OCI-LY3 (cell line): ENCODE results near the gene CLTC.

Source experiments
- H2AFZ ChIP-seq: fragments of 200-600, 300-600 bp; shearing (Covaris generic); 2 replicates; pipeline ENCODE4 v1.6.0; 2014; ENCODE audit warnings: antibody characterized with exemption, low read depth, low read length
- H3K27ac ChIP-seq: fragments of 200-600, 300-600 bp; sonication (generic); 2 replicates; pipeline ENCODE4 v1.5.1; 2014; ENCODE audit warnings: mild to moderate bottlenecking, low read length, moderate library complexity, mixed read lengths
- H3K27me3 ChIP-seq: fragments of 200-600, 300-600 bp; sonication (generic); 2 replicates; pipeline ENCODE4 v1.6.1; 2014; ENCODE audit warnings: low read depth, low read length, mixed read lengths
- H3K36me3 ChIP-seq: fragments of 200-600, 300-600 bp; sonication (generic); replicated peaks from 2 replicates; pipeline ENCODE3; 2014; ENCODE audit warnings: low read depth, low read length, mixed read lengths
- H3K4me1 ChIP-seq: fragments of 300-600, 200-600 bp; sonication (generic); 2 replicates; pipeline ENCODE4 v1.6.1; 2014; ENCODE audit warnings: low read length, mixed read lengths
- H3K4me2 ChIP-seq: fragments of 200-600, 300-600 bp; sonication (generic); 2 replicates; pipeline ENCODE4 v1.6.1; 2014; ENCODE audit warnings: low read length, mixed read lengths
- H3K4me3 ChIP-seq: fragments of 300-600, 200-600 bp; sonication (generic); 2 replicates; pipeline ENCODE4 v1.5.1; 2014; ENCODE audit warnings: antibody characterized with exemption, mild to moderate bottlenecking, low read length, moderate library complexity
- H3K79me2 ChIP-seq: fragments of 300-600, 200-600 bp; shearing (Covaris generic); 2 replicates; pipeline ENCODE4 v1.6.1; 2014; ENCODE audit warnings: mild to moderate bottlenecking, low read length, mixed read lengths
- H3K9ac ChIP-seq: fragments of 300-600, 200-600 bp; shearing (Covaris generic); 2 replicates; pipeline ENCODE4 v1.6.0; 2014; ENCODE audit warnings: mild to moderate bottlenecking, low read length, moderate library complexity
- H3K9me3 ChIP-seq: fragments of 200-600, 300-600 bp; shearing (Covaris generic); 2 replicates; pipeline ENCODE4 v1.6.1; 2014; ENCODE audit warnings: low read length, mixed read lengths; ENCODE audit not compliant: insufficient read depth
- H4K20me1 ChIP-seq: fragments of 200-600, 300-600 bp; sonication (generic); 2 replicates; pipeline ENCODE4 v1.6.1; 2016; ENCODE audit warnings: low read length, mixed read lengths; ENCODE audit not compliant: insufficient read depth
- EZH2phosphoT487 ChIP-seq: fragments of 200-600 bp; shearing (Covaris generic); IDR thresholded peaks from 2 replicates; pipeline ENCODE4 v1.6.1; 2018; ENCODE audit warnings: antibody characterized with exemption, mixed run types, low read depth
- TF ChIP-seq, protein P1 (sequence below): fragments of 200-600, 300-600 bp; sonication (generic); IDR thresholded peaks from 2 replicates; pipeline ENCODE4 v1.5.1; 2014; ENCODE audit warnings: antibody characterized with exemption, low read length, low read depth

CLTC gene

DNA sequence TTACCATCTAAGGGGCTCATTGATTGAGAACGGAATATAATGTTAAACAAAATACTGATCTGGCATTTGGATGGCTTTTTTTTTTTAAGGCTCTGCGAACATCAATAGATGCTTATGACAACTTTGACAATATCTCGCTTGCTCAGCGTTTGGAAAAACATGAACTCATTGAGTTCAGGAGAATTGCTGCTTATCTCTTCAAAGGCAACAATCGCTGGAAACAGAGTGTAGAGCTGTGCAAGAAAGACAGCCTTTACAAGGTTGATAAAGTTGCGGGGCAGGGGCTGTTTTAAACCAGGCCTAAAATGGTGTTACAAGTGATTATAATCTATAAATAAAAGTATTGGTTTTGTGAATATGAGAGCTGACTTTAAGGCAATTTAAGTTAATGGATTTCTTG is 65.3 kb downstream of the CLTC start:
- Histone ChIP-seq H3K4me3 (no peak overlapping the region), H3K79me2 (peaks cover 28% of the 10 kb centered on the region), H3K27ac (no peak overlapping the region), H2AFZ (no peak overlapping the region), H3K9me3 (no peaks in the 10 kb centered on the region), H3K36me3 (peaks cover 86% of the 10 kb centered on the region), H3K4me1 (peaks cover 11% of the 10 kb centered on the region), H4K20me1 (peaks cover 17% of the 10 kb centered on the region; the same call in 1 of the 2 replicates), H3K4me2 (no peak overlapping the region), H3K9ac (no peak overlapping the region), H3K27me3 (no peaks in the 10 kb centered on the region)
- no peak for TF ChIP-seq EZH2phosphoT487
- TF ChIP-seq, protein P1, sequence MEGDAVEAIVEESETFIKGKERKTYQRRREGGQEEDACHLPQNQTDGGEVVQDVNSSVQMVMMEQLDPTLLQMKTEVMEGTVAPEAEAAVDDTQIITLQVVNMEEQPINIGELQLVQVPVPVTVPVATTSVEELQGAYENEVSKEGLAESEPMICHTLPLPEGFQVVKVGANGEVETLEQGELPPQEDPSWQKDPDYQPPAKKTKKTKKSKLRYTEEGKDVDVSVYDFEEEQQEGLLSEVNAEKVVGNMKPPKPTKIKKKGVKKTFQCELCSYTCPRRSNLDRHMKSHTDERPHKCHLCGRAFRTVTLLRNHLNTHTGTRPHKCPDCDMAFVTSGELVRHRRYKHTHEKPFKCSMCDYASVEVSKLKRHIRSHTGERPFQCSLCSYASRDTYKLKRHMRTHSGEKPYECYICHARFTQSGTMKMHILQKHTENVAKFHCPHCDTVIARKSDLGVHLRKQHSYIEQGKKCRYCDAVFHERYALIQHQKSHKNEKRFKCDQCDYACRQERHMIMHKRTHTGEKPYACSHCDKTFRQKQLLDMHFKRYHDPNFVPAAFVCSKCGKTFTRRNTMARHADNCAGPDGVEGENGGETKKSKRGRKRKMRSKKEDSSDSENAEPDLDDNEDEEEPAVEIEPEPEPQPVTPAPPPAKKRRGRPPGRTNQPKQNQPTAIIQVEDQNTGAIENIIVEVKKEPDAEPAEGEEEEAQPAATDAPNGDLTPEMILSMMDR: no peak

DNA sequence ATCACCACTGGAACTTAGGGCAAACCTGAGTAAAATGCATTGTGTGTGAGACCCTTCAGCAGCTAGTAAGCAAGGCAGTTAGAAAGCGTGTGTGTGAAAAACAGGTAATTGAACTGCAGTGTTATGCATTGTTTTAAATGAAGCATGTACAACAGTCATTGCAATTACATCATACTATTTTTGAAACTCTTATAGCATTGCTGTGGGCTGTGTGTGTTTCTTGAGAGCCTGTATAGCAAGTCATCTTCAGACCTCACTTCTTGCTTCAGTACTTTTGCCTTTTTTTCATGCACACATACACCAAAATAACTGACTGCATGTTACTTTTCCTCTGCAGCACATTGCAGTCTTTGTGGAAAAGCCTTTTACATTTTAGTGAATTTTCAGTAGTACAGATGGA is 68.3 kb downstream of the CLTC start:
- Histone ChIP-seq H3K36me3 (peaks cover 76% of the 10 kb centered on the region), H3K4me1 (peaks cover 11% of the 10 kb centered on the region), H3K27ac (no peak overlapping the region)

DNA sequence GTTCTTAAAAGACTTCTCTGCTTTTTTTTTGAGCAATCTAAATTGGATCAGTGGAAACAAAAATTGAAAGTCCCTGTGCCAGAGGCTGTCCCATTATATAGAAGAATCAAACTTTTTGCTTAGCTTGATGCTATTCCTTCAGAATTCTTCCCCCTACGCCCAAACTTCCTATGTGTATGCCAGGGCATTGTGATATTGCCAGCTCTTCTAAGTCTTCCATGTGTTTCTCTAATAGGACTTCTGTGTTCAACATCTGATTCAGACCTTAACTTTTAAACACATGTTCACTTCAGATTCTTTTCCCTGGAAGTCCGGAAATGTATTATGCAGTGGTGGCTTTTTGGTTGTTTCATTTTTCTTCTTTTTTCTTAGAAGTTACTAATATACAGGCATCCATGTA is 68.8 kb downstream of the CLTC start:
- Histone ChIP-seq H3K9me3 (no peaks in the 10 kb centered on the region), H3K9ac (no peak overlapping the region), H3K4me3 (no peak overlapping the region), H3K27me3 (no peaks in the 10 kb centered on the region), H3K36me3 (peaks cover 74% of the 10 kb centered on the region), H3K4me2 (no peak overlapping the region), H3K27ac (no peak overlapping the region), H2AFZ (no peak overlapping the region), H3K79me2 (peaks cover 42% of the 10 kb centered on the region), H3K4me1 (peaks cover 11% of the 10 kb centered on the region), H4K20me1 (peaks cover 18% of the 10 kb centered on the region; the same call in 1 of the 2 replicates)
- TF ChIP-seq, protein P1: no peak
- no peak for TF ChIP-seq EZH2phosphoT487

More for the DNA sequence above, 68.3 kb downstream of the CLTC start:
- H4K20me1 ChIP-seq: peaks cover 17% of the 10 kb centered on the region; the same call in 1 of the 2 replicates
- no peak overlapping the region for H2AFZ ChIP-seq
- no peak overlapping the region for H3K9ac ChIP-seq
- H3K27me3 ChIP-seq: no peaks in the 10 kb centered on the region
- no peak overlapping the region for H3K4me3 ChIP-seq
- H3K9me3 ChIP-seq: no peaks in the 10 kb centered on the region
- TF ChIP-seq, protein P1: no peak
- no peak for TF ChIP-seq EZH2phosphoT487
- no peak overlapping the region for H3K4me2 ChIP-seq
- peaks cover 39% of the 10 kb centered on the region for H3K79me2 ChIP-seq

DNA sequence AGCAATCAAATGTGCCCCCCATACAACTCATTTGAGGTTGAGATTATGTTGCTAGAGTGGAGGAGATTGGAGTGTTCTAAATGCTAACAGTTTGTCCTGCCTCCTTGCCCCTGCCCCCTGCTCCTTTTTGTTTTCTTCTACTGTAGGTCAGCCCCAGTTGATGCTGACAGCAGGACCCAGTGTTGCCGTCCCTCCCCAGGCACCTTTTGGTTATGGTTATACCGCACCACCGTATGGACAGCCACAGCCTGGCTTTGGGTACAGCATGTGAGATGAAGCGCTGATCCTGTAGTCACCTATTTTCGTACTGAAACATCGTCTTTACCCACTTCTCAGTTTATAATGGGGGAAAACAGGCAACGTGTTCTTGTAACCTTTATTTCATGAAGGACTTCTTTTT is 73.9 kb downstream of the CLTC start:
- TF ChIP-seq, protein P1: no peak
- TF ChIP-seq EZH2phosphoT487: no peak
- H3K27me3 ChIP-seq: no peaks in the 10 kb centered on the region
- H2AFZ ChIP-seq: no peak overlapping the region
- no peak overlapping the region for H3K4me3 ChIP-seq
- no peak overlapping the region for H3K9ac ChIP-seq
- no peak overlapping the region for H3K27ac ChIP-seq
- H3K9me3 ChIP-seq: no peaks in the 10 kb centered on the region
- peaks cover 51% of the 10 kb centered on the region for H4K20me1 ChIP-seq
- peaks cover 81% of the 10 kb centered on the region for H3K36me3 ChIP-seq
- H3K79me2 ChIP-seq: peaks cover 74% of the 10 kb centered on the region
- H3K4me1 ChIP-seq: peaks cover 9% of the 10 kb centered on the region
- H3K4me2 ChIP-seq: no peak overlapping the region
